ENCODE measurements around the gene RFC5.
A peak's percentile ranks its signal among the peaks of the same experiment; 100 is the strongest.
"Not testable (repeated sequence)": the region's sequence is repeated elsewhere in the genome, so short reads cannot be mapped to it uniquely, and the experiment has no call there.

The RFC5 gene

DNA sequence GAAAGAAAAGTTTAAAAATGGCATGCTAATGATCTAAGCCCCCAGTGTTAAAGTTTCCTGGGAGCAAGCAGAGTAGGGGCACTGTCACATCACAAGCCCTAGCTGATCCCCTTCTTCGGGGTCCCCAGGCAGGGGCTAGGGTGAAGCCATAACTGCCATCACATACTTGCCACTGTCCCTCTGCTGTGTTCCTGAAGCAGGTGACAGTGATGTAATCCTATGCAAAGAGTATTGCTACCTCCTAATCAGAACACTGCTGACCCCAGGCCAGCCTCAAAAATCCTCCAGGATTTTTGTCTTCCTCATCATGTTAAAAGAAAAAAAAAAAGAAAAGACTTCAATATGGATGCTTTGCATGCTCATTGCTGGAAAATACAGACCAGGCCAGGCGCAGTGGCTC, 1.2 kb upstream of the RFC5 start:
- TF ChIP-seq, protein P1, sequence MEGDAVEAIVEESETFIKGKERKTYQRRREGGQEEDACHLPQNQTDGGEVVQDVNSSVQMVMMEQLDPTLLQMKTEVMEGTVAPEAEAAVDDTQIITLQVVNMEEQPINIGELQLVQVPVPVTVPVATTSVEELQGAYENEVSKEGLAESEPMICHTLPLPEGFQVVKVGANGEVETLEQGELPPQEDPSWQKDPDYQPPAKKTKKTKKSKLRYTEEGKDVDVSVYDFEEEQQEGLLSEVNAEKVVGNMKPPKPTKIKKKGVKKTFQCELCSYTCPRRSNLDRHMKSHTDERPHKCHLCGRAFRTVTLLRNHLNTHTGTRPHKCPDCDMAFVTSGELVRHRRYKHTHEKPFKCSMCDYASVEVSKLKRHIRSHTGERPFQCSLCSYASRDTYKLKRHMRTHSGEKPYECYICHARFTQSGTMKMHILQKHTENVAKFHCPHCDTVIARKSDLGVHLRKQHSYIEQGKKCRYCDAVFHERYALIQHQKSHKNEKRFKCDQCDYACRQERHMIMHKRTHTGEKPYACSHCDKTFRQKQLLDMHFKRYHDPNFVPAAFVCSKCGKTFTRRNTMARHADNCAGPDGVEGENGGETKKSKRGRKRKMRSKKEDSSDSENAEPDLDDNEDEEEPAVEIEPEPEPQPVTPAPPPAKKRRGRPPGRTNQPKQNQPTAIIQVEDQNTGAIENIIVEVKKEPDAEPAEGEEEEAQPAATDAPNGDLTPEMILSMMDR (IDR thresholded peaks at IDR 0.05; ENCODE audit: low read depth, low read length, missing control alignments): no peak
- H3K4me3 ChIP-seq (replicated peaks; ENCODE audit: low read depth, low read length): no peak overlapping the region
- DNase-seq (ENCODE audit: extremely low read depth, low read depth): no peak

DNA sequence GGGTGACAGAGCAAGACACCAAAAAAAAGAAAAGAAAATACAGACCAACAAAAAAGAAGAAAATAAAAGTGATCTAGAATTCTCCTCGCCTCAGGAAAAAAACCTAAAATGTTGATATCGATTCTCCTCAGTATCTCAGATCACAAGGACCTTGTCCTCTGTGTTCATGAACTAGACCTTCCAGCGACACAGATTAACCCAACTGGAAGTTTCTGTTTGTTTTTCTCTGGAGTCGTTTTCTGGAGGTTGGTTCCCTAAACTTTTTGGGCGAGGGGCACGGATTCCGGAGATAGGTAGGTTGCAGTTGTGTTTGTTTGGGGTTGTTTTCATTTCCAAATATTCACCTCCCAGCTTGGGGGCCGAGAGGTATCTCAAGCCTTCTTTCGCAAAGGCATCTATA, 559 bp upstream of the RFC5 start:
- no peak for DNase-seq (ENCODE audit: extremely low read depth, low read depth)
- H3K4me3 ChIP-seq (replicated peaks; ENCODE audit: low read depth, low read length): peak overlapping the region; percentile 84
- TF ChIP-seq, protein P1 (IDR thresholded peaks at IDR 0.05; ENCODE audit: low read depth, low read length, missing control alignments): no peak

GRCh38 chr12:118017926-118018325, 1.4 kb downstream of the RFC5 start:
- DNase-seq (ENCODE audit: extremely low read depth, low read depth): no peak
- TF ChIP-seq, protein P1 (IDR thresholded peaks at IDR 0.05; ENCODE audit: low read depth, low read length, missing control alignments): no peak
- peak overlapping the region; percentile 84 for H3K4me3 ChIP-seq (replicated peaks; ENCODE audit: low read depth, low read length)

DNA sequence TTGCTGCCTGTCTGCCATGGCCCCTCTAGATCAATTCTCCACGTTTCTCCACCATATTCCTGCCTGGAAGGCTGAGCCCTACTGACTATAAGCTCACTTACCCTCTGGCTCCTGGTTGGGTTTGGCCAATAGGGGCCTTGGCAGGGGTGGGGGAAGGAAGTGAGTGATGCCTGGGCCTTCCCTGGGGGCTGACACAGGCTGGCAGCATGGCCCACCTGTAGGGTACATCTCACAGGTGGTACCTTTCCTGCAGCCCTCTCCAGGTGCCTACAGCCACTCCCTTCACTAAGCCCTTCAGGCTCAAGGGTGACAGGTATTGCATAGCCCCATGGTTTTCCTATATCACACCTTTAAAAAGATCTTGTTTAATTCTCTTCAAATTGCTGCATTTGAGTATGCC, 3.5 kb downstream of the RFC5 start:
- TF ChIP-seq, protein P1 (IDR thresholded peaks at IDR 0.05; ENCODE audit: low read depth, low read length, missing control alignments): no peak
- no peak overlapping the region for H3K4me3 ChIP-seq (replicated peaks; ENCODE audit: low read depth, low read length)
- DNase-seq (ENCODE audit: extremely low read depth, low read depth): no peak

GRCh38 chr12:118022097-118022727, 5.7 kb downstream of the RFC5 start:
- not testable (repeated sequence) for H3K4me3 ChIP-seq (replicated peaks; ENCODE audit: low read depth, low read length); DNase-seq (ENCODE audit: extremely low read depth, low read depth)

DNA sequence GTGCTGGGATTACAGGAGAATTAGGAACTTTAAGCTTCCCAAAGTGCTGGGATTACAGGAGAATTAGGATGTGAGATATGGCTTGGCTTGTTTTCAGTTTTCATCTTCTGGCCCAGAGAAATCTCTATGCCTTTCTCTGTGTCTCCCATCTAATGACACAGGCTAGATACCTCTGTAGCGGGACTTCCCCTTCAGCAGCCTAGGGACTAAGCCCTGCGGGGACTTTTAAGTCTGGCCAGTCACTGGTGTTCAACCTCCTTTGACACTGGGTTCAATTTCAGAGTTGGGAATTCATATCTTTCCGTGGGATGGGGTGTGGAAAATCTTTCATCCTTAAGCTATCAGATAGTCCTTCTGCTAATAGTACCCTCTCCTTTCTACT, 6.2 kb downstream of the RFC5 start:
- H3K4me3 ChIP-seq (replicated peaks; ENCODE audit: low read depth, low read length): no peak overlapping the region
- TF ChIP-seq, protein P1 (IDR thresholded peaks at IDR 0.05; ENCODE audit: low read depth, low read length, missing control alignments): no peak
- DNase-seq (ENCODE audit: extremely low read depth, low read depth): no peak

- no peak overlapping the region for H3K4me3 ChIP-seq (replicated peaks; ENCODE audit: low read depth, low read length)
- TF ChIP-seq, protein P1 (IDR thresholded peaks at IDR 0.05; ENCODE audit: low read depth, low read length, missing control alignments): no peak
- no peak for DNase-seq (ENCODE audit: extremely low read depth, low read depth)
Observed at GRCh38 chr12:118023301-118023860, 6.9 kb downstream of the RFC5 start.
